GM21786 (cell line): Measurements from ENCODE around the gene TTC8.

Experiments used
- ATAC-seq: cut with Tn5 transposase; IDR thresholded peaks from one replicate; pipeline ENCODE4 v1.9.1; 2021; ENCODE audit not compliant: unreplicated experiment

TTC8 gene

GRCh38 chr14:88864198-88864597 lies 39.7 kb downstream of the TTC8 start:
- no peak for ATAC-seq

GRCh38 chr14:88866305-88866704 lies 41.9 kb downstream of the TTC8 start:
- ATAC-seq = no peak

- no peak for ATAC-seq
Observed at GRCh38 chr14:88868558-88869159, 44.2 kb downstream of the TTC8 start.

DNA sequence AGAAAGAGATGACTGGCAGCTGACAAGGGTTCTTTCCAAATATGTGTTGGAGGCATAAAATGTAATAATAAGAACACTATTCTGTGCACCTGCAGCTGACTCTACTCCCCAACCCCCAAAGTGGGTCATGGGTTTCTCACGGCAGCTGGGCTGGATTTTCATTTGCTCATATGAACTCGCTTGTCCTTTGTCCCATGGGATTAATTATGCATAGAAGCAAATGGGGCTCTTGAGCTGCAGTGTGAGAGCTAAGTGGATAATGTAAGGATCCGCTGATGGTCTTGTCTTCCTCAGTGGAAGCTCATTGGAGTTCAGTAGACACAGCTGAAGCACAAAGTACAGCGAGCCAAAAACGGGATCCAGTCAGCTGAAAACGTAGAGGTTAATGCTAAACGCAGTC lies 46.3 kb downstream of the TTC8 start:
- ATAC-seq = no peak

- no peak for ATAC-seq
Observed at GRCh38 chr14:88871429-88871828, 47.0 kb downstream of the TTC8 start.

GRCh38 chr14:88872976-88873375 lies 48.5 kb downstream of the TTC8 start:
- ATAC-seq = no peak

- no peak for ATAC-seq
Observed at GRCh38 chr14:88877192-88877591, 52.7 kb downstream of the TTC8 start.

DNA sequence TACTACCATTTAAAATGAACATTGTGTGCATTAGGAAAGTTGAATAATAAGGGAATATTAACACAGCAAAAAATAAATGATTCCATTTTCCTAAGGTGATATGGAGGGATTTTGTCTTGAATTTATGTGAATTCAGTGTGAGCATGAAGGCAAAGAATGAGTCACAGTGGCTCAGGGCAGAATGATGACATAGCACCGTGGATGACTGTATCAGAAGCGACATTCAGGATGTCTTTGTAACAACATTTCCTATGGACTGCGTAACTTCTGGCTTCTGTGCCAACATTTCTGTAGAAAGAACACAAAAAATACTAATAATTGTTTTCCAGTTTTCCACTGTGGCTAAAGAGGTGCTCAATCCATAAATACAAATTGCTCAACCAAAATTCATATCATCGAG lies 54.6 kb downstream of the TTC8 start:
- no peak for ATAC-seq

- ATAC-seq = no peak
Observed at GRCh38 chr14:88882236-88882635, 57.8 kb downstream of the TTC8 start.

- ATAC-seq = no peak
Observed at GRCh38 chr14:88895116-88895515, 70.7 kb downstream of the TTC8 start.

DNA sequence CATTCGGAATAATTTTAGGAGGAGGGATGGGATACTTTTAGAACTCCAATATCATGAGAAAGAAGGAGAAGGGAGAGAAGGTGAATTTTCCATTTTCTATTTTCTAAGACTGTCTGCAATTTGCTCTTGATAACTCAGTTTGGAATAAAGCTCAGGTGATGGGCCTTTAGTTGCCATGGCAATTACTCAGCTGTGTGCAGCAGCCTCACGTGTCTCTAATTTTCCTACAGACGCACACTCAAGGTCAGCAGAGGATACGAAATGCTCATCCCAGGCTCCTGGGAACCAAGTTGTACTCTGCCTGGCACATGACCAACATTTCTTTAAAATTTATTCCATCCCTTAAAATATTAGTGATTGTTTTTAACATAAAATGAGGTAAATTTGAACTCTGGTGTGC lies 76.7 kb downstream of the TTC8 start:
- no peak for ATAC-seq

DNA sequence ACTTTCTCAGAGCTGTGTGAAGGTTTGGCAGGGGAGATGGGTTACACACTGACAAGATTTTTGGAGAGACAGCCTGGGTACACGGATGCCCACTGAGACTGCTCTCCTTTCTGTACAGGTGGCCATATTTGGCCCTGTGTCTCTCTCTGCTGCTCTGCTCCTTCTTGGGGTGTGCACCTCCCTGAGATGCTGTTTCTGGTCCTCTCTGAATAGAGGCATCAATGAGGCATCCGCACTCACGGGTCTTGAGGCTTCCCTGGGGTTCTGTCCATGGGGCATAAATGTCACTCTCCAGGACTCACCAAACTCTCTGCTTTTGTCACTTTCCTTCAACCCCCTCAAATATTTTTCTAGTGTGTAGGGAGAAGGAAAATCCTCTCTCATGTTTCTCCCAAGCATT lies 77.5 kb downstream of the TTC8 start:
- ATAC-seq = no peak

DNA sequence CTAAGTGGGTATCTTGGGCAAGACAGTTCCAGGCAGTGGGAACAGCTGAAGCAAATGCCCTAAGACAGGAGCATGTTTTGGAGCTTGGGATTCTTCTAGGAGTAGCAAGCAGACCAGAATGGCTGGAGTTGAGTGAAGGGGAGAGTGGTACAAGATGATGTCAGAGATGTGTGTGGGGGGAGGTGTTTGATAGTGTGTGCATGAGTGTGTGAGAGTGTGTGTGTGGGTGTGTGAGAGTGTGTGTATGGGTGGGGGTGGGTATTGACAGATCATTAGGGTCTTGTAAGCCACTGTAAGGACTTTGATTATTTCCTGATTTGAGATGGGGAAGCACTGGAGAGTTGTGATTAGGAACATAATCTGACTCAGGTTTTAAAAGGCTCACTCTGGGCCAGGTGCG lies 78.4 kb downstream of the TTC8 start:
- no peak for ATAC-seq

DNA sequence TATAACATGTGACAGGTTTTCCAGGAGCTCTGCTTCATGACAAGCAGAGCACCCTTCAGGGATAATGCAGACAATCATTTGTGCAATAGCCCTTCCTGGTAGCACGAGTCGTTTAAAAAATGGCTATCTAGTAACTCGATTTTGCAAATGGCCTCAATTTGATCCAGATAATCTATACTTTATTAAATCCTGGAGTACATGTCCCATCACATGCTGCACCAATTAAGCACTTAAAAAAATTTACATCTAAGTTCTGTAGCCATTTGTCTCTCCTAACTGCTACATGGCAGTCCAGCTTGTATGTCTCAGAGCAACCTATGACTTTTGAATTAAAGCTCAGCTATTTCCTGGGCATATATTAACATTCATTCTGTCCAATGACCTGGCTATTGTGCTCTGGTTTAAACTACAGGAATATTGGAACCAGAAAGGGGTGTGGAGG lies 79.8 kb downstream of the TTC8 start:
- ATAC-seq = no peak

DNA sequence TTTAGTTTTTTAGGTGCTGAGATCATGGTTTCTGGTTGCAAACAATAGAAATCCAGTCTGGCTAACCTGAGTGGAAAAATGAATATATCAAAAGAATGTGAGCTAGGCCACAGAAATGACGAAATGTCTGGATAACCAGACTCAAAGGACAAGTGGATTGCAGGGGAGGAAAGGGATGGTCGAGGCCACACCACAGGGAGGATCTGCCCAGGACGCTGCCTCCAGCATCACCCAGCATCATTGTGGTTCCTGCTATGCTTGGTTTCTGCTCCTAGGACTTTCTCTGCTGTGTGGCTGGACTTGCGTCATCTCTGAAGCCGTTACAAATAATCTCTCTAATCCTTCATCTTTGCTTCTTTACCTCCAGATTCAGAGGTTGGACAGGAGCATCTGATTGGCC lies 80.4 kb downstream of the TTC8 start:
- ATAC-seq = no peak

DNA sequence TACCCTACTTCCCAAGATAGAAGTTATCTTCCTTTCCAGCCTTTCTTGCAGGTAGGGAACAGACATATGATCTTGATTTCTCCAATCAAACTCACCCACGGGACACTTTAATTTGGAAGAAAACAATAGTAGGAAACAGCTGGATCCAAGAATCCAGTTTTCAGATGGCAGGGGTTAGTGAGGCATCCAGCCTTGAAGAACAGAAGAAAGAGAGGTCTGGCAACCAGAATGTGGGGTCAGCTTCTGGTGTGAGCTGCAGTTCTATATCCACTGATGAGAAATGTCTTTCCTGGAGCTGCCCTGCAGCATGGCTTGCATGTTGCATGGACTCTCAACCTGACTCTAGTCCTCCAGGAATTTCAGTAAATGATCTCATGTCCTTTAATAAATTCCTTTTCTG lies 83.8 kb downstream of the TTC8 start:
- ATAC-seq = no peak

GRCh38 chr14:88910386-88910785 lies 85.9 kb downstream of the TTC8 start:
- ATAC-seq = no peak

- ATAC-seq = no peak
Observed at GRCh38 chr14:88911809-88912208, 87.4 kb downstream of the TTC8 start.

DNA sequence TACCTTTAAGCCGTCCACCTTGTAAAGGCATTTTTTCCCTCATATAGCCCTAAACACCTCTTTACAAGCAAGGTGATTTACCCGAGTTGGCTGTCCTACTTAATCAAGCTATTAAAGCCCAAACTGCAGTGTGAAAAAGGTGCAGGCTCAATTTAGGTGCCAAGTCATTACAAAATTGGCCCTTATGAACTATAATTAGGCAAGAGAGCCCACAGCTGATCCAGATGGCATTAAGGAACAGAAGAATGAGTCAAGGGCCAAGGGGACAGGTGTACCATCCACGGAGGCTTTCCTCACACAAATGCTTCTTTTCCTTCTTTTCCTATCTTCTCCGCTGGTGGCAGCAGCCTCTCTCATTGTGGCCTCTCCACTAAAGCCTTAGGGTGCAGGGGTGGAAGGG lies 90.5 kb downstream of the TTC8 start:
- no peak for ATAC-seq

- no peak for ATAC-seq
Observed at GRCh38 chr14:88919502-88919901, 95.1 kb downstream of the TTC8 start.
